Adrenal gland (tissue), 12 donors: ENCODE data around the gene TSC22D4. TPM values are rescaled to one million over a fixed set of nuclear protein-coding genes. Genes with fewer than 3 reads are reported as not detected.

ENCODE experiments used
- DNase-seq, 7 donors: peaks; one replicate each; pipeline ENCODE4 v3.0.0-alpha.2; 2019 to 2020
- H3K27ac ChIP-seq, 5 donors: fragments of 200-600 bp; sonication (generic) in 4 of 5; 1 replicate in 3 of 5; 2 replicates in 2 of 5; pipeline versions ENCODE4 v1.5.1 to v1.8.0; 2016 to 2020; ENCODE audit warnings: mild to moderate bottlenecking in 1 of 5
- H3K27me3 ChIP-seq: fragments of 200-600 bp; 2 replicates; pipeline ENCODE4 v1.8.0; 2021
- H3K36me3 ChIP-seq, 2 donors: fragments of 200-600 bp; replicated peaks in 1 of 2; 1 replicate in 1 of 2; 2 replicates in 1 of 2; pipeline versions ENCODE4 v1.5.1 to v1.8.0; 2018 to 2022
- H3K4me1 ChIP-seq, 2 donors: fragments of 200-600 bp; replicated peaks in 1 of 2; 1 replicate in 1 of 2; 2 replicates in 1 of 2; pipeline versions ENCODE4 v1.5.1 to v1.8.0; 2018 to 2021
- H3K4me3 ChIP-seq, 4 donors: fragments of 200-600 bp; sonication (generic) in 3 of 4; one replicate each; pipeline ENCODE4 v1.5.1; 2016 to 2018
- H3K9me3 ChIP-seq, 3 donors: fragments of 200-600 bp; sonication (generic) in 1 of 3; replicated peaks in 1 of 3; 1 replicate in 2 of 3; 2 replicates in 1 of 3; pipeline versions ENCODE4 v1.5.1 to v1.8.0; 2016 to 2021
- CTCF ChIP-seq, 6 experiments: fragments of 450-650 bp in 4 of 6; fragments of 200-600 bp in 2 of 6; sonication (generic) in 1 of 6; IDR thresholded peaks; 1 replicate in 5 of 6; 2 replicates in 1 of 6; pipeline versions ENCODE4 v1.5.1 to v1.8.0; 2016 to 2021; ENCODE audit warnings: antibody characterized with exemption in 6 of 6, mild to moderate bottlenecking in 2 of 6, moderate library complexity in 1 of 6
- POLR2A ChIP-seq, 2 donors: fragments of 450-650 bp; IDR thresholded peaks; one replicate each; pipeline ENCODE4 v1.6.1; 2017; ENCODE audit warnings: antibody characterized with exemption in 2 of 2, mild to moderate bottlenecking in 2 of 2, moderate library complexity in 1 of 2
- WGBS, 4 donors: extraction: QIAGEN DNeasy Blood & Tissue Kit in 2 of 4; methylation state at CpG; one replicate each; pipeline versions ENCODE4 v1.1.5 to v1.1.7; 2013 to 2017; 5-methylcytosine and 5-hydroxymethylcytosine counted together
- intact Hi-C, 2 donors: fragments of 100-400 bp; cut with DNase I; formaldehyde crosslinking; loops; one replicate each; pipeline versions ENCODE4 v1.14.1 to v1.15.0; 2022 to 2023
- polyA plus RNA-seq, 3 donors: library from polyadenylated mRNA; stranded (reverse); fragments of 200-250 nt in 2 of 3; fragments of 350-450 nt in 1 of 3; fragmentation: Illumina TruSeq in 1 of 3; extraction: RNeasy Lipid Tissue Mini Kit (QIAGEN cat#74804) in 1 of 3; gene quantifications; one replicate each; pipeline ENCODE4 v1.2.3, GENCODE V29; 2013 to 2014
- total RNA-seq, 9 donors: library from RNA; depleted of rRNA in 4 of 9; stranded (reverse); fragments of >200 nt in 4 of 9; fragments of 120-200 nt in 1 of 9; fragmentation: NEBNext Ultra II Directional in 1 of 9; extraction: Animal tissue kit (Norgen Biotek cat#: 25700) in 1 of 9; gene quantifications; one replicate each; pipeline versions ENCODE4 v1.1.0 to v1.2.4, GENCODE V29; 2013 to 2023
- donor health status: healthy with polysubstance abuse.
- donor health status: Bipolar disorder and iron deficiency.
- donor health status: DM: yes; HTN: yes; CAD: no.
- donor health status: DM: no; HTN: no; CAD: no.
- donor health status: DM: no; HTN: no; CAD: no.
- donor health status: DM: yes; HTN: yes; CAD: no.

TSC22D4 gene
- total and polyA plus RNA-seq, 12 donors: 11.2 to 96.1 (median 60.7) TPM

GRCh38 chr7:100472854-100473499 is 6.0 kb downstream of the TSC22D4 start:
- Histone ChIP-seq H3K27ac (peak overlapping the region in 3 of 5 donors; percentile 10 to 78 (median 60)), H3K4me1 (peaks cover 29 to 54% of the 10 kb centered on the region in 2 donors), H3K9me3 (no peaks in the 10 kb centered on the region), H3K27me3 (no peaks in the 10 kb centered on the region), H3K4me3 (no peak overlapping the region), H3K36me3 (peaks cover 0 to 37% of the 10 kb centered on the region in 2 donors)
- intact Hi-C loops: no loop called here
- 55 to 75% (median 59%) methylated on average over 9 to 14 of the region's 14 CpGs for WGBS, 4 donors
- TF ChIP-seq POLR2A (IDR thresholded peaks at IDR 0.05) (no peak), CTCF (IDR thresholded peaks at IDR 0.05) (no peak)
- DNase-seq: peak in 1 of 7 donors; percentile 41

GRCh38 chr7:100472121-100472851 is 6.7 kb downstream of the TSC22D4 start:
- no peak for DNase-seq
- Histone ChIP-seq H3K4me1 (peaks cover 24 to 53% of the 10 kb centered on the region in 2 donors), H3K9me3 (no peaks in the 10 kb centered on the region), H3K36me3 (peaks cover 0 to 43% of the 10 kb centered on the region in 2 donors), H3K27ac (peak overlapping the region in 2 of 5 donors; percentile 60 to 78), H3K27me3 (no peaks in the 10 kb centered on the region), H3K4me3 (no peak overlapping the region)
- TF ChIP-seq CTCF (IDR thresholded peaks at IDR 0.05) (no peak), POLR2A (IDR thresholded peaks at IDR 0.05) (no peak)
- intact Hi-C loops: no loop called here
- WGBS, 4 donors: 75 to 84% (median 80%) methylated on average over 11 to 16 of the region's 16 CpGs

- intact Hi-C loops: no loop called here
- peaks cover 18 to 44% of the 10 kb centered on the region in 2 donors for H3K4me1 ChIP-seq
Measured at GRCh38 chr7:100471021-100471420, 8.0 kb downstream of the TSC22D4 start.

More at GRCh38 chr7:100471021-100471420, 8.0 kb downstream of the TSC22D4 start:
- Histone ChIP-seq H3K4me3 (no peak overlapping the region), H3K27me3 (no peaks in the 10 kb centered on the region), H3K9me3 (no peaks in the 10 kb centered on the region), H3K36me3 (peaks cover 0 to 51% of the 10 kb centered on the region in 2 donors), H3K27ac (peak overlapping the region in 1 of 5 donors; percentile 48)
- 0 to 54% (median 53%) methylated on average over 2 to 4 of the region's 4 CpGs; no CpG with 5 or more reads in 1 of the 4 donors for WGBS, 4 donors
- TF ChIP-seq POLR2A (IDR thresholded peaks at IDR 0.05): no peak
- TF ChIP-seq CTCF (IDR thresholded peaks at IDR 0.05): no peak
- no peak for DNase-seq
